PC-9 (cell line): ENCODE measurements around the gene UBXN10. TPM values are rescaled to one million over a fixed set of nuclear protein-coding genes. Genes with fewer than 3 reads are reported as not detected.

Source experiments
- BruUV-seq: library from RNA; stranded (reverse); fragments of 400-500 nt; replicated peaks from 2 replicates; lab custom pipeline; 2021; lab: Mats Ljungman, UMichigan
- CTCF ChIA-PET: fragments of 300-600 bp; sonication (Branson Sonifier 250); formaldehyde crosslinking; loops from one replicate; lab custom pipeline; 2022; ENCODE audit warnings: antibody characterized with exemption; lab: Charles Lee
- POLR2A ChIA-PET: fragments of 300-600 bp; sonication (Branson Sonifier 250); formaldehyde crosslinking; loops from one replicate; lab custom pipeline; 2022; ENCODE audit warnings: antibody characterized with exemption; ENCODE audit not compliant: unreplicated experiment; lab: Charles Lee
- DNase-seq, 2 experiments: peaks; one replicate each; pipeline versions ENCODE4 v3.0.0 to v3.0.0-alpha.2; 2015 to 2022; ENCODE audit warnings: mixed read lengths in 1 of 2
- H2AFZ ChIP-seq: fragments of 200-600 bp; sonication (generic); 2 replicates; pipeline ENCODE4 v1.8.1; 2017; ENCODE audit warnings: antibody characterized with exemption
- H3F3A ChIP-seq: fragments of 200-600 bp; sonication (generic); 2 replicates; pipeline ENCODE4 v1.8.1; 2017; ENCODE audit warnings: antibody characterized with exemption, mild to moderate bottlenecking, low read depth; ENCODE audit not compliant: insufficient read depth
- H3K27ac ChIP-seq: fragments of 200-600 bp; sonication (generic); 2 replicates; pipeline ENCODE4 v1.6.1; 2016; ENCODE audit warnings: mixed run types
- H3K27me3 ChIP-seq: fragments of 200-600 bp; sonication (generic); 2 replicates; pipeline ENCODE4 v1.6.1; 2016; ENCODE audit warnings: low read depth, mixed run types; ENCODE audit not compliant: insufficient read depth
- H3K36me3 ChIP-seq: fragments of 200-600 bp; sonication (generic); 2 replicates; pipeline ENCODE4 v1.6.1; 2016; ENCODE audit warnings: low read depth, mixed run types
- H3K4me1 ChIP-seq: fragments of 200-600 bp; sonication (generic); replicated peaks from 2 replicates; pipeline ENCODE4 v1.6.1; 2016; ENCODE audit warnings: mixed run types; ENCODE audit not compliant: insufficient read depth
- H3K4me2 ChIP-seq: fragments of 200-600 bp; sonication (generic); 2 replicates; pipeline ENCODE4 v1.6.1; 2017; ENCODE audit warnings: mixed run types
- H3K4me3 ChIP-seq: fragments of 200-600 bp; sonication (generic); 2 replicates; pipeline ENCODE4 v1.6.1; 2016; ENCODE audit warnings: mixed run types
- H3K79me2 ChIP-seq: fragments of 200-600 bp; sonication (generic); 2 replicates; pipeline ENCODE4 v1.6.1; 2017; ENCODE audit warnings: low read depth, mixed run types
- H3K9me2 ChIP-seq: fragments of 200-600 bp; sonication (generic); 2 replicates; pipeline ENCODE4 v1.8.1; 2017; ENCODE audit warnings: mild to moderate bottlenecking; ENCODE audit not compliant: insufficient read depth
- H3K9me3 ChIP-seq: fragments of 200-600 bp; sonication (generic); 2 replicates; pipeline ENCODE4 v1.8.1; 2016; ENCODE audit warnings: low read depth; ENCODE audit not compliant: insufficient read depth
- H4K20me1 ChIP-seq: fragments of 200-600 bp; sonication (generic); 2 replicates; pipeline ENCODE4 v1.8.1; 2017; ENCODE audit not compliant: insufficient read depth
- CTCF ChIP-seq: fragments of 200-600 bp; sonication (generic); conservative IDR thresholded peaks from 2 replicates; pipeline ENCODE4 v1.6.1; 2017; ENCODE audit warnings: mixed run types, antibody characterized with exemption, mild to moderate bottlenecking, moderate library complexity
- EZH2 ChIP-seq: fragments of 200-600 bp; sonication (generic); IDR thresholded peaks from 2 replicates; pipeline ENCODE4 v1.8.0; 2017; ENCODE audit warnings: antibody characterized with exemption, low read depth
- intact Hi-C: fragments of 100-400 bp; cut with micrococcal nuclease; formaldehyde crosslinking; loops from one replicate; pipeline ENCODE4 v1.10.0; 2022; ENCODE audit not compliant: unreplicated experiment
- total RNA-seq: library from RNA; stranded (reverse); gene quantifications from 2 replicates; pipeline ENCODE4 v1.2.3, GENCODE V29; 2021

The UBXN10 gene
- total RNA-seq, 1 experiment from 2014 or later = 11.9 TPM

GRCh38 chr1:20179371-20180128 lies 6.3 kb upstream of the UBXN10 start:
- intact Hi-C loops = no loop called here
- H3K79me2 ChIP-seq = no peaks in the 10 kb centered on the region
- no peaks in the 10 kb centered on the region for H3K9me3 ChIP-seq
- H3F3A ChIP-seq = 0 out of 2 replicates have a peak, but pooled peaks cover 6% of the 10 kb centered on the region
- H3K9me2 ChIP-seq = no peaks in the 10 kb centered on the region
- H3K36me3 ChIP-seq = no peaks in the 10 kb centered on the region
- ChIA-PET POLR2A (no interaction called here), CTCF (interaction anchor here (0.6 to 1.2 kb wide), 3 partner anchors 8 to 553 kb away, joined by 3 to 4 read pairs (median 3); partner anchors contain the start of gene SH2D5)
- TF ChIP-seq CTCF (no peak), EZH2 (no peak)
- H3K27me3 ChIP-seq = no peaks in the 10 kb centered on the region
- peak overlapping the region; percentile 49 for H3K27ac ChIP-seq
- H3K4me1 ChIP-seq = peaks cover 37% of the 10 kb centered on the region
- no peak overlapping the region for H2AFZ ChIP-seq
- no peak for DNase-seq
- no peaks in the 10 kb centered on the region for H4K20me1 ChIP-seq
- no peak overlapping the region for H3K4me3 ChIP-seq
- peak overlapping the region; percentile 49; the same call in 1 of the 2 replicates for H3K4me2 ChIP-seq
- BruUV-seq = no TSS peak

GRCh38 chr1:20180129-20180843 lies 5.6 kb upstream of the UBXN10 start:
- Histone ChIP-seq H3K79me2 (no peaks in the 10 kb centered on the region), H3K27ac (peak overlapping the region; percentile 49), H4K20me1 (no peaks in the 10 kb centered on the region), H3K27me3 (no peaks in the 10 kb centered on the region), H2AFZ (no peak overlapping the region), H3K9me2 (no peaks in the 10 kb centered on the region), H3K4me2 (peak overlapping the region; percentile 49), H3K4me3 (no peak overlapping the region), H3K4me1 (peaks cover 44% of the 10 kb centered on the region), H3F3A (peaks cover 12% of the 10 kb centered on the region; the same call in 1 of the 2 replicates), H3K9me3 (no peaks in the 10 kb centered on the region), H3K36me3 (no peaks in the 10 kb centered on the region)
- no TSS peak for BruUV-seq
- TF ChIP-seq CTCF (no peak), EZH2 (no peak)
- peak in 1 of 2 experiments; percentile 81 for DNase-seq
- CTCF ChIA-PET = interaction anchor here (0.6 to 1.2 kb wide), 4 partner anchors 9 to 552 kb away, joined by 3 to 4 read pairs (median 3); partner anchors contain the start of gene SH2D5
- intact Hi-C loops = no loop called here
- POLR2A ChIA-PET = interaction anchor here (0.6 kb wide), 1 partner anchor 56 kb away, joined by 6 read pairs; no protein-coding TSS in a partner anchor

- Histone ChIP-seq H3K9me2 (no peaks in the 10 kb centered on the region), H3K9me3 (no peaks in the 10 kb centered on the region), H3K36me3 (no peaks in the 10 kb centered on the region), H3F3A (peaks cover 15% of the 10 kb centered on the region; the same call in 1 of the 2 replicates), H3K4me1 (peaks cover 48% of the 10 kb centered on the region), H3K27me3 (no peaks in the 10 kb centered on the region), H2AFZ (no peak overlapping the region), H3K27ac (peak overlapping the region; percentile 49; the same call in 1 of the 2 replicates), H4K20me1 (no peaks in the 10 kb centered on the region), H3K4me3 (no peak overlapping the region), H3K4me2 (peak overlapping the region; percentile 49; the same call in 1 of the 2 replicates), H3K79me2 (no peaks in the 10 kb centered on the region)
- intact Hi-C loops = no loop called here
- no peak for TF ChIP-seq CTCF
- no peak for TF ChIP-seq EZH2
- CTCF ChIA-PET = interaction anchor here (0.7 kb wide), 1 partner anchor 453 kb away, joined by 3 read pairs; no protein-coding TSS in a partner anchor
- BruUV-seq = no TSS peak
- POLR2A ChIA-PET = interaction anchor here (0.6 kb wide), 1 partner anchor 56 kb away, joined by 6 read pairs; no protein-coding TSS in a partner anchor
- DNase-seq = no peak
Observed at GRCh38 chr1:20180844-20181207, 5.1 kb upstream of the UBXN10 start.
